Skeletal muscle cell (primary cell): ENCODE data around the gene ST8SIA2.

Experiments used
- DNase-seq: peaks from one replicate; pipeline ENCODE4 v3.0.0-alpha.2; 2010; ENCODE audit warnings: low read depth
- H3K4me3 ChIP-seq: 2 replicates; pipeline ENCODE4 v1.5.1; 2011; ENCODE audit warnings: low read depth, mild to moderate bottlenecking, control low read depth, low read length, moderate library complexity

ST8SIA2 gene

GRCh38 chr15:92393071-92393979, at the start of gene ST8SIA2:
Gene ST8SIA2, plus strand, starts transcription at chr15:92393881. Its CDS starts 184 bp downstream, at chr15:92394065.
- H3K4me3 ChIP-seq, result peak within 1 kb of the TSS; percentile 53

GRCh38 chr15:92343924-92344643, 49.6 kb upstream of the ST8SIA2 start:
- no peak for DNase-seq
- H3K4me3 ChIP-seq, result no peak overlapping the region

More at GRCh38 chr15:92393071-92393979, at the start of gene ST8SIA2:
- DNase-seq, result no peak

GRCh38 chr15:92346063-92346462, 47.6 kb upstream of the ST8SIA2 start:
- DNase-seq, result no peak
- H3K4me3 ChIP-seq, result no peak overlapping the region

- no peak overlapping the region for H3K4me3 ChIP-seq
- no peak for DNase-seq
Observed at GRCh38 chr15:92355307-92355706, 38.4 kb upstream of the ST8SIA2 start.

GRCh38 chr15:92361321-92362000, 32.2 kb upstream of the ST8SIA2 start:
- DNase-seq, result no peak
- H3K4me3 ChIP-seq, result no peak overlapping the region

- DNase-seq, result no peak
- no peak overlapping the region for H3K4me3 ChIP-seq
Observed at GRCh38 chr15:92362001-92362350, 31.7 kb upstream of the ST8SIA2 start.

GRCh38 chr15:92365084-92365483, 28.6 kb upstream of the ST8SIA2 start:
- no peak overlapping the region for H3K4me3 ChIP-seq
- DNase-seq, result peak; percentile 3

GRCh38 chr15:92365906-92366305, 27.8 kb upstream of the ST8SIA2 start:
- H3K4me3 ChIP-seq, result no peak overlapping the region
- no peak for DNase-seq

GRCh38 chr15:92366381-92366780, 27.3 kb upstream of the ST8SIA2 start:
- no peak overlapping the region for H3K4me3 ChIP-seq

GRCh38 chr15:92375057-92375456, 18.6 kb upstream of the ST8SIA2 start:
- no peak overlapping the region for H3K4me3 ChIP-seq
- no peak for DNase-seq

More at GRCh38 chr15:92366381-92366780, 27.3 kb upstream of the ST8SIA2 start:
- DNase-seq, result no peak

- DNase-seq, result no peak
- no peak overlapping the region for H3K4me3 ChIP-seq
Observed at GRCh38 chr15:92376109-92376508, 17.6 kb upstream of the ST8SIA2 start.

- DNase-seq, result peak; percentile 39
Observed at GRCh38 chr15:92377083-92377789, 16.4 kb upstream of the ST8SIA2 start.

GRCh38 chr15:92383519-92384324, 10.0 kb upstream of the ST8SIA2 start:
- DNase-seq, result no peak
- no peak overlapping the region for H3K4me3 ChIP-seq

More at GRCh38 chr15:92377083-92377789, 16.4 kb upstream of the ST8SIA2 start:
- no peak overlapping the region for H3K4me3 ChIP-seq

- DNase-seq, result no peak
- no peak overlapping the region for H3K4me3 ChIP-seq
Observed at GRCh38 chr15:92384381-92384780, 9.3 kb upstream of the ST8SIA2 start.

- no peak overlapping the region for H3K4me3 ChIP-seq
- no peak for DNase-seq
Observed at GRCh38 chr15:92385096-92385495, 8.6 kb upstream of the ST8SIA2 start.

GRCh38 chr15:92391640-92392039, 2.0 kb upstream of the ST8SIA2 start:
- DNase-seq, result no peak
- no peak overlapping the region for H3K4me3 ChIP-seq

- no peak for DNase-seq
- no peak overlapping the region for H3K4me3 ChIP-seq
Observed at GRCh38 chr15:92392462-92392861, 1.2 kb upstream of the ST8SIA2 start.

- no peak for DNase-seq
- peak overlapping the region; percentile 53 for H3K4me3 ChIP-seq
Observed at GRCh38 chr15:92393980-92394308, 263 bp downstream of the ST8SIA2 start.
